Activated naive CD8-positive, alpha-beta T cell treated with anti-CD3 and anti-CD28 coated beads, Interleukin-2, amount 10 ng/mL, durations not matched to agents 7 days and 5 days (primary cell): Measurements from ENCODE around the gene C1orf105. TPM values are rescaled to one million over a fixed set of nuclear protein-coding genes. Genes with fewer than 3 reads are reported as not detected.
"Not testable (repeated sequence)": the region's sequence is repeated elsewhere in the genome, so short reads cannot be mapped to it uniquely, and the experiment has no call there.

Experiments
- ATAC-seq: fragments of 150-1000 bp; cut with Tn5 transposase; one replicate; pipeline ENCODE4 v1.10.0; 2021; ENCODE audit warnings: low read depth, moderate library complexity
- POLR2A ChIA-PET: fragments of 350-600 bp; sonication (Branson Sonifier 250); formaldehyde crosslinking; loops from one replicate; lab custom pipeline; 2021; ENCODE audit warnings: antibody characterized with exemption; lab: Charles Lee
- DNase-seq: peaks from one replicate; pipeline ENCODE4 v3.0.0; 2021
- H3K27ac Mint-ChIP-seq: one replicate; pipeline ENCODE4 v1.8.0; 2022; ENCODE audit warnings: mild to moderate bottlenecking, mixed read lengths
- H3K27me3 Mint-ChIP-seq: one replicate; pipeline ENCODE4 v1.8.0; 2022; ENCODE audit warnings: mild to moderate bottlenecking, moderate library complexity, mixed read lengths
- H3K36me3 Mint-ChIP-seq: one replicate; pipeline ENCODE4 v1.8.0; 2021; ENCODE audit warnings: mild to moderate bottlenecking, mixed read lengths
- H3K4me1 Mint-ChIP-seq: one replicate; pipeline ENCODE4 v1.8.0; 2021; ENCODE audit warnings: mixed read lengths
- H3K4me3 Mint-ChIP-seq: one replicate; pipeline ENCODE4 v1.8.0; 2022; ENCODE audit warnings: mild to moderate bottlenecking, moderate library complexity, mixed read lengths
- H3K9me3 Mint-ChIP-seq: one replicate; pipeline ENCODE4 v1.8.0; 2021; ENCODE audit warnings: mixed read lengths
- total RNA-seq, 2 experiments: library from RNA; stranded (reverse); gene quantifications; one replicate each; pipeline ENCODE4 v1.2.3, GENCODE V29; 2021

The C1orf105 gene, protein sequence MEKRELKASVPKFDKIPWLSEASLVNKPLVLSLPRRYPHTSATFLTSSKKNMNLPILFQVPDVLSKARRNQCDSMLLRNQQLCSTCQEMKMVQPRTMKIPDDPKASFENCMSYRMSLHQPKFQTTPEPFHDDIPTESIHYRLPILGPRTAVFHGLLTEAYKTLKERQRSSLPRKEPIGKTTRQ
- not detected for total RNA-seq

DNA sequence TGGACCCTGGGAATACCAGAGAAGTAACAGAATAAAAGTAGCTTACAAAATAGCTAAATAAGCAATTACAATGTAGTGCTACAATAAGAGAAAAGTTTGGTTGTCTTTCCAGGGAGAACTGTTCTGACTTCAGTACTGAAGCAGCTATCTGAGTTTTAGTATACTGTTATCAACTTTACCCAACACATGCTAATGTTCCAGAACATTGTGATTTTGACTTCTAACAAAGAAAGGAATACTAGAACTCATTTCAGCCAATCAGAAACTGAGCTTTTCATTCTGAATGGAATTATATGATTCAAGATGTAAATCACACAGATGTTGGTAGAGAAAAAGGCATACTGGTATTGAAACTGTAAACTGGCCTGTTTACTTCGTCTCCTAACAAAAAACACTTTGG lies at the start of gene C1orf105:
Gene C1orf105, plus strand, starts transcription at position 301 of the 400 bp plus-strand sequence. CDS start 201 bp downstream, outside the sequence.
- no peaks in the 10 kb centered on the region for H3K9me3 Mint-ChIP-seq
- ATAC-seq: no peak
- no peak within 1 kb of the TSS for H3K27ac Mint-ChIP-seq
- POLR2A ChIA-PET: no interaction called here
- peaks cover 2% of the 10 kb centered on the region for H3K36me3 Mint-ChIP-seq
- H3K27me3 Mint-ChIP-seq: no peaks in the 10 kb centered on the region
- no peaks in the 10 kb centered on the region for H3K4me1 Mint-ChIP-seq
- DNase-seq: no peak
- no peak within 1 kb of the TSS for H3K4me3 Mint-ChIP-seq

DNA sequence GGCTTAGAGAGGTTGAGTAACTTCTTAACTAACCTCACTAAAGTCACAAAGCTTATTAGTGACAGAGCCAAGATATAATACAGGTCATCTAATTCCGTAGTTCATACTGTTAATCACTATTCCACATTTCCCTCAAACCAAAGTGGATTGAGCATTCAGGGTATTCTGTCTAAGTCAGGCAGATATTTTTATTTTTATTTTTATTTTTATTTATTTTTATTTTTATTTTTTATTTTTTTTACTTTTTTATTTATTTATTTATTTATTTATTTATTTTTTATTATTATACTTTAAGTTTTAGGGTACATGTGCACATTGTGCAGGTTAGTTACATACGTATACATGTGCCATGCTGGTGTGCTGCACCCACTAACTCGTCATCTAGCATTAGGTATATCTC lies 48.8 kb upstream of the C1orf105 start:
- not testable (repeated sequence) for H3K4me1 Mint-ChIP-seq

DNA sequence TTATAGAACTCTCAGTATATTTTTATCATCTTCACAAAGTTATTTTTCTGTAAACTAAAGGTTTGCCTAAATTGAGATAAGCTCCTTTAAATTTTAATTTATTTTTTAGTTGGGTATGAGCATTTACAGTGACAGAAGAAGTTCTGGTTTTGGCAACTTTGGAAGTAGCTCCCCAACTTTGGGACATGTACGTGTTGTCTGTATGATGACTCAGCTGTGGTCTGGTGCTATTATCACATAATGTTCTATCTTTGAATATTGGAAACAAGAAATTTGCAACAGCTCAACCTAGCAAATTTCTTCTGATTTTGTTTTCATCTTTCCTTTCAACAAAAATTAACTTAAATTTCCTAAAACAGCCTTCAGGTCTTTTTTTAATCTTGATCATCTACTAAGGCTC lies 46.6 kb upstream of the C1orf105 start:
- POLR2A ChIA-PET: no interaction called here

More for the DNA sequence above, 48.8 kb upstream of the C1orf105 start:
- not testable (repeated sequence) for DNase-seq, H3K4me3 Mint-ChIP-seq, ATAC-seq, H3K36me3 Mint-ChIP-seq, H3K27me3 Mint-ChIP-seq, H3K27ac Mint-ChIP-seq
- H3K9me3 Mint-ChIP-seq: peaks cover 13% of the 10 kb centered on the region
- POLR2A ChIA-PET: interaction anchor here (0.6 kb wide), 1 partner anchor 24 kb away, joined by 3 read pairs; no protein-coding TSS in a partner anchor

DNA sequence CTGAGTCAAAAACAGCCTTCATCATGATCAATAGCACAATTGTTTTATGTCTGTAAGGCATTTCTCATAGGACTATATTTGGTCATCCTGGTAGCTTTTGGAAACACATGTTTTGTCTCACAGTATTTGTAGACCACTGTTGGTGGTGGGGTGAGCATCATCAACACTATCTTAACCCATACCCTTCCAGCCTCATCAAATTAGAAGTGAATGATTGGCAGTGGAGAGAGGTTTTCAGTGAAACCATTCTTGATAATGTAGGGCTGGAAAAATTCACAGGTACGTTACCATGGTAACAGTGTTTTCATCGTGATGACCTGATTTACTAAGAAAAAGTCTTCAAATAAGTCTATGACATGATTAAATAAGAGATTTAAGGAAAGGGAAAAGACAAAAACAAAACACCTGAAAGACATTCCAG lies 45.3 kb upstream of the C1orf105 start:
- Mint-ChIP-seq H3K4me1 (peaks cover 8% of the 10 kb centered on the region), H3K27me3 (no peaks in the 10 kb centered on the region), H3K9me3 (peaks cover 4% of the 10 kb centered on the region), H3K36me3 (peaks cover 9% of the 10 kb centered on the region), H3K4me3 (no peak overlapping the region), H3K27ac (no peak overlapping the region)
- DNase-seq (no peak), ATAC-seq (no peak)
- POLR2A ChIA-PET: no interaction called here

More for the DNA sequence above, 46.6 kb upstream of the C1orf105 start:
- Mint-ChIP-seq H3K36me3 (peaks cover 6% of the 10 kb centered on the region), H3K4me3 (no peak overlapping the region), H3K27ac (no peak overlapping the region), H3K4me1 (peaks cover 3% of the 10 kb centered on the region), H3K9me3 (peaks cover 7% of the 10 kb centered on the region), H3K27me3 (no peaks in the 10 kb centered on the region)
- no peak for DNase-seq
- ATAC-seq: no peak

DNA sequence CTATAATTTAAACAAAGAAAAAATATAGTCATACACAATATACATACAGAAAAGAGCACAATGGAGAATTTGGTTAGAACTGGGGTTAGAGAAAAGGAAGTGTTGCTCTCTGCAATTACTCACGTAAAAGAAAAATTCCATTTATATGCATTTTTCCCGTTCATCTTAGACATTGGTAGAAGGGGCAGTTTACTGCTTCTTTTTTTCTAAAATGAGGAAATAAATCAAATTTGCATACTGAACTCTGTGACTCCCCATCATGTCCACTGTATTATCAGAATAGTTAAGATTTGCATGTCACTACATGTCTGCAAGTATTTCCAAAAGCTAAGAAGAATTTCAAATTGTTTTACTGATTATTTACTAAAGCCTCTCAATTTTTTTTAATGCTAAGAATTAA lies 44.1 kb upstream of the C1orf105 start:
- H3K36me3 Mint-ChIP-seq: peaks cover 11% of the 10 kb centered on the region

DNA sequence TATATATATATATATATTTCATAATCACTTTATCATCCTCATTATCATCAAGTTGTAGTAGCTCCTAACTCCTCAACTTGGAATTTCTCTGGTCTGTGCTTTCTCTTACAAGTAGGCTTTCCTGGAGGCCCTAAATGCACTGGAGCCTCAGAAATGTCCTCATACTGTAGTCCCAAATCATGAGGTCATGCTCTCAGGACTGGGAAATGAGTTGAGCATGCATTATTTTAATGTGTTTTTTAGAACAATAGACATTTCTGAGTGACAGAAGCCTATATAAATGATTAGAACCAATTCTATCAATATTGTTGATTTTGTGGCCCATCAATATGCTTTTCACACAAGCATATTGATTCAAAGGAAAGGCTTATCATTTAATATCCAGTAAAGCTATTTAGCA lies 42.9 kb upstream of the C1orf105 start:
- H3K4me1 Mint-ChIP-seq: peaks cover 21% of the 10 kb centered on the region

More for the DNA sequence above, 44.1 kb upstream of the C1orf105 start:
- H3K27me3 Mint-ChIP-seq: no peaks in the 10 kb centered on the region
- DNase-seq (no peak), ATAC-seq (no peak)
- no peak overlapping the region for H3K27ac Mint-ChIP-seq
- peaks cover 4% of the 10 kb centered on the region for H3K9me3 Mint-ChIP-seq
- H3K4me3 Mint-ChIP-seq: peak overlapping the region; percentile 25
- peaks cover 17% of the 10 kb centered on the region for H3K4me1 Mint-ChIP-seq
- POLR2A ChIA-PET: interaction anchor here (1.1 kb wide), 1 partner anchor 17 kb away, joined by 4 read pairs; no protein-coding TSS in a partner anchor

DNA sequence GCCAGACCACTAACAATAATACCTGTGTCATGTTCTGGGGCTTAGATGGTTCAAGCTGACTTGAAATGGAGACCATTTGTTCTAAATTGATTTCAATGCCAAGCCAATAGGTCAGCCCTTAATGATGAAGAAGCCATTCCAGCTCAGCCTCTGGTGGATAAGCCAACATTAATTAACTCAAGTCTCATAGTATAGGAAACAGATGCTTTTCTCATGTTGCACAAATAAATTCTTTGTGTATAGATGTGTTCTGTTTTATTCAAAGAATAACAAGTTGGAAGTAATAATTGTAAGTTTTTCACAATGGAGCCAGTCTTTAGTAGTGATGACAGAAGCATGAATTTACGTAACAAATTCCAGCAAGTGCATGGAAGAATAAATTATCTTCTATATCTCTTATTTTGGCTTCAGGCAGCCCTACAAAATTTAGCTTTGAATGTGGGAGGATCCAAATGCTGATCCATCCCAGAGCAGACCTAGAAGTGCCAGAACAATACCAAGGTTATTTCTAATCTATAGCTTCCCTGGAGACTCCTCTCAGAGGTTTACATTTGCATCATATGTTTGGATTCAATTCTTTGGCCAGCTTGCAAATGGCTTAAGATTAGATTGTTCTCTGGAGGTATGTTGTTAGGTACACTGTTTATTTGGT lies 42.2 kb upstream of the C1orf105 start:
- DNase-seq (no peak), ATAC-seq (no peak)
- Mint-ChIP-seq H3K36me3 (peaks cover 11% of the 10 kb centered on the region), H3K9me3 (peaks cover 4% of the 10 kb centered on the region), H3K4me1 (peaks cover 21% of the 10 kb centered on the region), H3K27ac (no peak overlapping the region), H3K27me3 (no peaks in the 10 kb centered on the region), H3K4me3 (no peak overlapping the region)
- POLR2A ChIA-PET: no interaction called here

More for the DNA sequence above, 42.9 kb upstream of the C1orf105 start:
- H3K4me3 Mint-ChIP-seq: no peak overlapping the region
- H3K27me3 Mint-ChIP-seq: no peaks in the 10 kb centered on the region
- DNase-seq (no peak), ATAC-seq (no peak)
- H3K9me3 Mint-ChIP-seq: peaks cover 4% of the 10 kb centered on the region
- no peak overlapping the region for H3K27ac Mint-ChIP-seq
- POLR2A ChIA-PET: no interaction called here
- peaks cover 11% of the 10 kb centered on the region for H3K36me3 Mint-ChIP-seq

DNA sequence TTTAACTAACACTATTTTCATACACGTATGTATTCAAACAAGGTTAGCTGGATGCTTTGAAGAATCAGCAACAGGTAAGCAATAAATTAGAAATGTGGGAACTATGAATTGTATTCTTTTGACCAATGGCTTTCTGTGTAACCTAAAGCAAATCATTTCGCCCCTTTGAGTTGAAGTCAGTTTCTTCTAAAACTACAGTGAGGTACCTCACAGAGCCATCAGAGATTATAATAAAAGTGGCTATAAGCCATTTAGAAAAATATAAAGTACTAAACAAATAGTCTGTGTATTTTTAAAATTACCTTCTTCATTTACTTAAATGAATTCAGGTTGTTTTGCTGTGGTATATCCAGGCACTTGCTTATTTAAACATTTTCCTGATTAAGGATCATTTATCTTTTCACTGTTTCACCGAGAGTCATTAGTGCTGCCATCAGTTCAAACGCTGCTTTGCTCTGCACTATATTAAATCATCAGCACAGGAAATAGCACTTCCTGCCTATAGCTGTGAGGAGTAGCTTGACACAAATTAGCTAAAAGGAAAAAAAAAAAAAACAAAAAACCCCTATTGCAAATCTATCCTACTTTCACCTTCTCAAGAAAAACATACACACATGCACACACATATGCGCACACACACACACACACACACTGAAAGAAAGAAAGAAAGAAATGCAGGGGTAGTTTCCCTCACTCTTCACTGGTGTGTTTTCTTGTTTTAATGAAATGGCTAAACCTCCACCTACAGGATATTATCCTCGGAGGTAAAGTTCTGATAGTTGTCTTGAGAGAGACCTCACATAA lies 39.8 kb upstream of the C1orf105 start:
- DNase-seq: no peak
- POLR2A ChIA-PET: interaction anchor here (0.6 to 1.9 kb wide), 8 partner anchors 9 to 888 kb away, joined by 3 to 17 read pairs (median 4); no protein-coding TSS in a partner anchor
- H3K27ac Mint-ChIP-seq: peak overlapping the region; percentile 89
- H3K4me1 Mint-ChIP-seq: peaks cover 18% of the 10 kb centered on the region
- H3K9me3 Mint-ChIP-seq: peaks cover 7% of the 10 kb centered on the region
- peak overlapping the region; percentile 77 for H3K4me3 Mint-ChIP-seq
- ATAC-seq: peak; percentile 100
- H3K27me3 Mint-ChIP-seq: no peaks in the 10 kb centered on the region
- peaks cover 16% of the 10 kb centered on the region for H3K36me3 Mint-ChIP-seq

DNA sequence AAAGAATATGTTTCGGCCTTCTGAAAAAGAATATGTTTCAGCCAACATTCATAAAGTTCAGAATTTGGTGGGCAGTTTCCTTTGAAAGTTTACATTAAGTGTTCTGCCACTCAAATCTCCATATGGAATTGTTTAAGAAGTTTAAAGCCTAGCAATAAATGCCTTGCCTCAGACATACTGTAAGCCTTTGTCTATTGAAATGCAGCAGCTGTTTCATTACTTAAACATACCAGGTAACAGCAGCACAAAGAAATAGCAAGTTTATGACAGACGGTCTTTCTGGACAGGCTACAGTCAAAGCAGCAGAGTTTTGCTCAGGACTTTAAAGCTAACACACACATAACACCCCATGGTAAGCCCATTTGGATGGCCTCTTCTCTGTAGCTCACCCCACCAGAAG lies 38.5 kb upstream of the C1orf105 start:
- POLR2A ChIA-PET: interaction anchor here (0.5 to 1.5 kb wide), 2 partner anchors 12 to 791 kb away, joined by 3 to 6 read pairs; no protein-coding TSS in a partner anchor
- no peak overlapping the region for H3K27ac Mint-ChIP-seq

DNA sequence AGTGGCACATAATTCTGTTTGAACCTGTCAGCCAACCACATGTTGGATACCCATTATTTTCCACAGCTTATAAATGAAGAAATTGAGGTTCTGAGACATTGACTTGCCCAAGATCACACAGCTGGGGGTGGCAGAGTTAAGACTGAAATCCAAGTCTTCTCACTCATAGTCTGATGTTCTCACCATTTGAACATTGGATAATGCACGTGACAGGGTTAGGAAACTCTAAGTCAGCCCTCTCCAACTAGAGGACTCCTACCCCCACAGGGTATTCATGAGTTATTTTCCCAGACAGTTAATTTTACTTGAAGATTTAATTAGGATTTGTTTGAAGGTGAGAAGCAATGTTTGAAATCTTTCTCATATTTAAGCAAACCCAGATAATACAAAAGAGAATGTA lies 38.1 kb upstream of the C1orf105 start:
- Mint-ChIP-seq H3K36me3 (peaks cover 19% of the 10 kb centered on the region), H3K9me3 (peaks cover 7% of the 10 kb centered on the region), H3K27me3 (no peaks in the 10 kb centered on the region), H3K4me1 (peaks cover 18% of the 10 kb centered on the region), H3K4me3 (no peak overlapping the region), H3K27ac (no peak overlapping the region)
- DNase-seq: no peak
- no peak for ATAC-seq
- POLR2A ChIA-PET: interaction anchor here (0.5 to 1.5 kb wide), 2 partner anchors 12 to 792 kb away, joined by 3 to 6 read pairs; no protein-coding TSS in a partner anchor

More for the DNA sequence above, 38.5 kb upstream of the C1orf105 start:
- peaks cover 18% of the 10 kb centered on the region for H3K4me1 Mint-ChIP-seq
- H3K4me3 Mint-ChIP-seq: no peak overlapping the region
- peaks cover 19% of the 10 kb centered on the region for H3K36me3 Mint-ChIP-seq
- DNase-seq: no peak
- ATAC-seq: no peak
- H3K9me3 Mint-ChIP-seq: peaks cover 7% of the 10 kb centered on the region
- H3K27me3 Mint-ChIP-seq: no peaks in the 10 kb centered on the region

DNA sequence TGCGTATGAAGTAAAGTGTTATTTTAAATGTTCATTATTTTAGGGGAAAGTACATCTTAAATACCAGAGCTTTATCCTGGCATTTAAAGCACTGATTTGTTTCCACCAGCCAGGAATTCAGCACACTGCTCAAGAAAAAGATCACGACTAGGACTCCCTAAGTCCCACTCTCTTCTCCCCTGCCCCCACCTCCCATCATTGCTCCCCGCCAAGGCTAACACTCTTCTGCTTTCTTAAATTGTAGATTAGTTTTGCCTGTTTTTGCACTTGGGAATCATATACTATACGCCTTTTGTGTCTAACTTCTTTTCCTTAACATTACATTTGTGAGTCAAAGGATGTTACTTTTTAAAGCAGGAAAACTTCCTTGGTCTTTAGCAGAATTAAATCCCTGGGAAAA lies 37.5 kb upstream of the C1orf105 start:
- no peaks in the 10 kb centered on the region for H3K27me3 Mint-ChIP-seq
- H3K36me3 Mint-ChIP-seq: peaks cover 19% of the 10 kb centered on the region
- DNase-seq (no peak), ATAC-seq (no peak)
- peaks cover 18% of the 10 kb centered on the region for H3K4me1 Mint-ChIP-seq
- no peak overlapping the region for H3K27ac Mint-ChIP-seq
- H3K9me3 Mint-ChIP-seq: peaks cover 7% of the 10 kb centered on the region
- no peak overlapping the region for H3K4me3 Mint-ChIP-seq
- POLR2A ChIA-PET: interaction anchor here (1.5 kb wide), 1 partner anchor 11 kb away, joined by 6 read pairs; no protein-coding TSS in a partner anchor

DNA sequence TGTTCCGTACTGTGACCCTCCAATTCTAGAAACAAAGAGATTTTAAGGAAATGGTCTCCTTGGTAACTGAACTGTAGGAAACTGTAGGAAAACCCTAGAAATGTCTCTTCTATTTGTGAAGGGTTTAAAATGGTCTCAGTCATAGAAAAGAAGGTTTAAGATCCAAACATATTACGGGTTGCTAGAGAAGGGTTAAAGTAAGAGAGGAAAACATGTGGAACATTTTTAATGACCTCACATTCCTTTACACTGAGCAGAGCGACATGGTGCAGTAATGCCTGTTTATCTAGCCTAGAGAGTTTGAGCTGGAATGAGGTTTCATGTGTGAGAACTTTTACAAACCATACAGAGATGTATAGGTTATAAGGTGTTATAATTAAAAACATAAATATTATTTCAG lies 36.9 kb upstream of the C1orf105 start:
- H3K4me1 Mint-ChIP-seq: peaks cover 18% of the 10 kb centered on the region
- ATAC-seq (no peak), DNase-seq (no peak)
- peaks cover 16% of the 10 kb centered on the region for H3K36me3 Mint-ChIP-seq
- H3K9me3 Mint-ChIP-seq: peaks cover 7% of the 10 kb centered on the region
- no peak overlapping the region for H3K27ac Mint-ChIP-seq
- no peak overlapping the region for H3K4me3 Mint-ChIP-seq
- H3K27me3 Mint-ChIP-seq: no peaks in the 10 kb centered on the region
- POLR2A ChIA-PET: no interaction called here

DNA sequence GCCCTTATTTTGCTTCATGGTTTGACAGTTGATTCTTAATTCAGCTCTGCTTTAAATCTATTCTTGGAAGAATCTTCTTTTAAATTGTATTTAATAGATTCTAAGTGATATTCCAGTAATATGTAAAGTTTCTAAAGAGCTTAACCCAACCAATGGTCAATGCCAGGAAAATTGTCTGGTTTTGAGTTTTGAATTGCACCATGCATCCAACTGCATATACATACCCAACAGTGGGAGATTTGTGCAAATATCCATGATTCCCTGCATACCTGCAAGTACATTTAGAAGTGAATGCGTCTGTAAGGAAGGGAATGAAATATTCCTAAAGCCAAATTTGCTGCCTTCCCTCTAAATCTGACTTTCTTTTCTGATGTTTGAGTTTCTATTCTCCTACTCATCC lies 35.8 kb upstream of the C1orf105 start:
- Mint-ChIP-seq H3K4me3 (no peak overlapping the region), H3K36me3 (peaks cover 9% of the 10 kb centered on the region), H3K27ac (no peak overlapping the region), H3K27me3 (no peaks in the 10 kb centered on the region), H3K9me3 (peaks cover 3% of the 10 kb centered on the region), H3K4me1 (peaks cover 18% of the 10 kb centered on the region)
- POLR2A ChIA-PET: no interaction called here
- DNase-seq: no peak
- no peak for ATAC-seq
